GF-D8 (cell line): Measurements from ENCODE around the gene FRMD4A.
"Not testable (repeated sequence)": the region's sequence is repeated elsewhere in the genome, so short reads cannot be mapped to it uniquely, and the experiment has no call there.

Experiments
- DNase-seq: peaks from one replicate; lab custom pipeline; 2025; lab: John Stamatoyannopoulos, UW

Gene FRMD4A

DNA sequence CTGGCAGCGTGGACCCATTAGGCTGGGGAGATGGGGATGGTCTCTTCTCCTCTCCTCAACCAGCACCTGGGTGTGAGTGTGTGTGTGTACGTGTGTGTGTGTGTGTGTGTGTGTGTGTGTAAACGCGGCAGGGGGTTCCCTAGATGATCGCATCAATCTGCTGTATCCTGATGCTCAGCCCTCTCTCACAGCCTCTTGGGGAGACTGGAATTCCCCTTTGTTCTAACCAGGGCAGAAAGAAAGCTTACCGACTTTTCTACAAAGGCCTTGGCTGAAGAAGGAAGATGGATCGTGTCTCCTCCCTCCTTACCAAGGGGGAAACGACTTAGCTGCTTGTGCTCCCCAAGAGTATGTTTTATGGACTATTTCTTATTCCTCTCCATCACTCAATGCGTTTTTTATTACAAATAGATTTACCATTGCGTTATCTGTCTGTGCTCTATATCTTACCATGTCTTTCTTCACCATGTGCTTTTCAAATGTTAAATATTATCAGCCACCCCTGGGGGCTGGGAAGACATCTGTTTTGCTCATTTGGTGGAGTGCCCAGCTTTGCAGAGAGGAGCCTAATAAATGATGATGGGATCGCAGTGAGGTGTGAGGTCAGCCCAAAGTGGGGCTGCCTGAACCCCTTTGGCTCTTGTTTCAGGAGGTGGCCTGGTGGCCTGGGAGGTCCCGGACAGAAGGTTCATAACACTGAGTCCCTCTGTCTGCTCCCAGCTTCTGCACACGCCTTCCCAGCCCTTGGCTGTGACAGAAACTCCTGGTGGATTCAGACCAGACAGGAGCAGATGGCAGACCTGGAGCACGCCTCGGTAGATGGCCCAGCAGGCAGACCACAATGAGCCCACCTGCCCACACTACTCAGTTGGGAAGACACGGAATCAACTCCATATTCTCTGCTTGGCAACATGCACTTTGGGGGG, 481.9 kb downstream of the FRMD4A start:
- DNase-seq = no peak

DNA sequence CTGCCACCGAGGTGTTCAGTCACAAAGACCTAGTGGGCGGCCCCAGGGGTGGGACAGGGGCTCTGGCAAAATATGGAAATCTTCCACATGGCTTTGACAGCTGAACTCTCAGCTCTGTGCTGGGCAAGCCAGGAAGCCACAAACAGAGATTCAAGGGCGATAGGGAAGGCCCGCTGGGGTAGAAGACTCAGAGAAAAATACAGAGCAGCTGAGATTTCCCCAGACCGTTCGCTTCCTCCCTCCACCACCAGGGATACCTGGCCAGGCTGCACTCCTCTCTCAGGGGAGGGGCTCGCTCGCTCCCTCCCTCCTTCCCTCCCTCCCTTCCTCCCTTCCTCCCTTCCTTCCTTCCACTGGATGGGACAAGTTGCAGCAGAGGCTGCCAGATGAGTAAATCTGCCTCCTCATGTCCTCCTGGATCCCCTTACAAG, 483.5 kb downstream of the FRMD4A start:
- DNase-seq = no peak

GRCh38 chr10:13845897-13846296, 484.8 kb downstream of the FRMD4A start:
- DNase-seq = no peak

GRCh38 chr10:13844651-13845050, 486.1 kb downstream of the FRMD4A start:
- DNase-seq = no peak

GRCh38 chr10:13842117-13842516, 488.6 kb downstream of the FRMD4A start:
- no peak for DNase-seq

GRCh38 chr10:13840036-13840435, 490.7 kb downstream of the FRMD4A start:
- DNase-seq = no peak

DNA sequence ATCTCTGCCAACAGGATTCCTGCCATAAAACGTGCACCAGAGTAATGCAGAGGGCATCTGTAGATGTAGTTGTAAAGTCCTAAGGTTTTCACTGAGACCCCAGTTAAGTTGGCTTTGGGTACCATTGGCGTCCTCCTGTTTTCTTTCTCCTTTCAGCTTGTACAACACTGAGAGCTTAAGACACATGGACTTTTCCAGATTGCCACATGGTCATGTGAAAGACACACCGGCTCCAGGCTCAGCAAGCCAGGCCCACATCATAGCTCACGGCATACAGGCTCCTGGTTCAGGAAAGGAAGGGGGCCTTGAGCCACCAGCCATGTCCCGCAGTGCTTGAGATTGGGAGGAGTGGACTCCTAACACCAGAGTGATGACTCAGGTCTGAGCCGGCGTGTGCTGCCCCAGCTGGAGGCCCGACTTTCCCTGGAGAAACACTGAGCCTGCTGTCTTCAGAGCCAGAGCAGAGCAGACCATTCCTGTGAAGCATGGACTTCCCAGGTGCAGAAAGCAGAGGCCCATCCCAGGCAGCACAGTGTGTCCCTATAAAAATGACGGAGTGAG, 491.2 kb downstream of the FRMD4A start:
- DNase-seq = no peak

DNA sequence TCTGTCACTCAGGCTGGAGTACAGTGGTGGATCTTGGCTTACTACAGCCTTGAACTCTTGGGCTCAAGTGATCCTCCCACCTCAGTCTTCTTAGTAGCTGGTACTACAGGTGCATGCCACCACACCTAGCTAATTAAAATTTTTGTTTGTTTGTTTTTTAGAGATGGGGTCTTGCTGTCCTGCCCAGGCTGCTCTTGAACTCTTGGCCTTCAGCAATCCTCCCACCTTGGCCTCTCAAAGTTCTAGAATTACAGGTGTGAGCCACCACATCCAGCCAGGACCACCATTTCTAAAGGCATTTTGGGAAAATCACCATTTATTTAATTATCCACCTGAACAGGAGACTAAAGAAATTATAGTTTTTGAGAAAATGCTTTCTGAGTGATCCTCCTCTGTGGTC, 491.7 kb downstream of the FRMD4A start:
- no peak for DNase-seq

DNA sequence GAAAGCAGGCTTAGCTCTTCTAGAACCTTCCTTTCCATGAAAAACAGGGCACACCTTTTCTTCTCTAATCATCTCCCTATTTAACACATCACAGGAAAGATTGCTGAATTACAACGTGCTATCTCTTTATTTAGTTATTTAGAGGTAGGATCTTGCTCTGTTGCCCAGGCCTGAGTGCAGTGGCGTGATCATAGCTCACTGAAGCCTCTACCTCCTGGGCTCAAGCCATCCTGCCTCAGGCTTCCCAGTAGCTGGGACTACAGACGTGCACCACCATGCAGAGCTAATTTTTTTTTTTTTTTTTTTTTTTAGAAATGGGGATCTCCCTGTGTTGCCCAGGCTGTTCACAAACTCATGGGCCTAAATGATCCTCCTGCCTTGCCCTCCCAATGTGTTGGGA, 492.8 kb downstream of the FRMD4A start:
- DNase-seq = no peak

GRCh38 chr10:13834581-13835286, 496.0 kb downstream of the FRMD4A start:
- no peak for DNase-seq

DNA sequence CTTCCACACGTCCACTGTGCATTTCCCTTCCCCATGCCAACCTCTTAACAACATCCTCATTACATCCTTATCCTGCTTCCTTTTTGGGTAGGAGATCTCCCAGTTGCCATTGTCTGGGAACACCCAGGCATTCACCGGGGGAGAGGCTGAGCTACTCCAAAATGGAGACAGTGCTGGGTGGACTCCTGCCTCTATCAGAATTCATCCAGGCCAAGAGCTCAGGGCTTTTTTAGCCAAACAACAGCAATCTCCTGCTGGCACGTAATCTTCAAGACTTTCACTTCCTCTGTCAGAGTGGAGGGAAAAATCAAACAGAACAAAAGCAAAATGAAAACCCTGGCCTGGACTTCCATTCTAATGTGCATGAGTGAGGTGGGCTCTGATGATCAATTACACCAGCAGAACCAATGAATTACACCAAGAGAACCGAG, 499.0 kb downstream of the FRMD4A start:
- DNase-seq = no peak

- no peak for DNase-seq
These were observed 500.3 kb downstream of the FRMD4A start for GRCh38 chr10:13830385-13830784.

- DNase-seq = no peak
These were observed 500.9 kb downstream of the FRMD4A start for GRCh38 chr10:13829790-13830189.

- not testable (repeated sequence) for DNase-seq
These were observed 502.4 kb downstream of the FRMD4A start for GRCh38 chr10:13828284-13828683.

GRCh38 chr10:13827076-13827797, 503.5 kb downstream of the FRMD4A start:
- no peak for DNase-seq

- no peak for DNase-seq
These were observed 506.9 kb downstream of the FRMD4A start for GRCh38 chr10:13823709-13824405.

DNA sequence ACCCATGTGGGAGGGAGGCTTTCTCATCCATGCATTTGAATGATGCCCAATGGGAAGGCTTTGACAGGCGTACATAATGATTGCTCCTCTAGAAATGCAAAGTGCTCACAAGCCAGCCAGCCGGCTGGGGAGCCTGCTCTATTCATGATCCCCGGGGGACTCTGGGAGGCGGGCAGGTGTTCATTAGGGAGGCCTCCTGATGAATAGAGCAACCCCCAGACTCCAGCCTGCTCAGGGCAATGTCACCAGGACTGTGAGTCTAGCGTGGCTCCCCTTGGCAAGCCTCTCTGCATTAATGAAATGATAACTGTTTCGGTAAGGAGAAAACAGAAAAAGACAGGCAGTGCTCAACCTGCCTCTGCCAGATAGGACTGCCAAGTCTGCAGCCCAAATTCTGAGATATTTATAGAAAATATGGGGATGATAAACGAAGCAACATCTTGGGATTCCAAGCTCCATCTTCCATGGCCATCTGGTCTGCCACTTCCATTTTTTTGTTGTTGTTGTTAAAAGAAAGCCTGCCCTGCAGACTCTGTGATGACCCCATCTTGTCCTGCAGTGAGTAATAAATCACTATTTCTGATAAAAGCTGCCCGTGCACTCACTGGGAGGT, 507.5 kb downstream of the FRMD4A start:
- no peak for DNase-seq

GRCh38 chr10:13822490-13822889, 508.2 kb downstream of the FRMD4A start:
- DNase-seq = no peak

GRCh38 chr10:13820964-13821337, 509.8 kb downstream of the FRMD4A start:
- DNase-seq = no peak

DNA sequence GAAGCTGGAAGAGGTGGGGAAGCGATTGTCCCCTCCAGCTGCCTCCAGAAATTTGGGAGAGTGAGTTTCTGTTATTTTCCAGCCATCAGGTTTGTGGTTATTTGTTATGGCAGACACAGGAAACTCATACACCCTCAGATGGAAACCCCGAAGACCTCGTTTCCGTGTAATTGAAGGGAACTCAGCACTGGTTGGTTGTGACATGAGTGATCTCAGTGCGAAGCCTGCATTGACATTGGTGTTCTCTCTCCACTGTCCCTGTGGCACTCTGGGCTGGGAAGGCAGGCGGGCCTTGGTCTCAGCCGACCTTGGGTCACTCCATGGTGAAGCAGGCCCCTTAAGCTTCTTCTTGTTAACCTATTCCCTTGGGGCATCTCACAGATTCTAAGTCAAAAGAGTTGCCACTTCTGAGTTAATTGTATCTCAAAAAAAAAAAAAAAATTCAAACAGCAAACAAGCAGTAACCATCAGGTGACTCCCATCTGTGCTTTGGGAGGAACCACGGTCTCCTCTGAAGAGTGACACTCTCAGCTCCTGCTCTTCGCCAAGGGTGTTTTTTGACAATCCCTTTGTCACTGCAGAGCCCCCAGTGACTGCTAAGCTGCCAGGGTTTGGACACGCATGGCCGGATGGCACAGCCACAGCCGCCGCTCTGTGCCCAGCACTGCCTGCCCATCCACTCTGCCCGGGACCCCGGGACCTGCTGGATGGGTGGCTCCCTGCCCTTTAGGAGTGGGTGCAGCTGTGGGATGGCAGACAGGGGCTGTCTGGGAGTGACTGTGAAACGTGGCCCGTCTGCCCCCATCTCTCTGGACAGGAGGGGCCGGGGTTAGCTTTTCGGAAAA, 510.4 kb downstream of the FRMD4A start:
- no peak for DNase-seq
